Gastrocnemius medialis (tissue), 4 donors: ENCODE data around the gene C19orf85.

Experiments
- CTCF ChIP-seq, 5 experiments: fragments of 450-650 bp in 3 of 5; fragments of 200-600 bp in 2 of 5; sonication (generic) in 2 of 5; IDR thresholded peaks in 4 of 5; conservative IDR thresholded peaks in 1 of 5; 1 replicate in 4 of 5; 2 replicates in 1 of 5; pipeline ENCODE4 v1.5.1; 2016 to 2019; ENCODE audit warnings: antibody characterized with exemption in 5 of 5, mild to moderate bottlenecking in 3 of 5, moderate library complexity in 3 of 5
- POLR2A ChIP-seq, 2 donors: fragments of 450-650 bp; IDR thresholded peaks; one replicate each; pipeline ENCODE4 v1.6.1; 2017; ENCODE audit warnings: antibody characterized with exemption in 2 of 2, mild to moderate bottlenecking in 2 of 2, moderate library complexity in 2 of 2

GRCh38 chr19:55472463-55472862 is 7.9 kb upstream of the C19orf85 start:
- TF ChIP-seq CTCF (IDR thresholded peaks at IDR 0.05 in 4 of 5, conservative IDR thresholded peaks at IDR 0.05 in 1 of 5) (no peak), POLR2A (IDR thresholded peaks at IDR 0.05) (no peak)
